GM19468 (cell line): Measurements from ENCODE around the gene SKIDA1.
"Not testable (repeated sequence)": the region's sequence is repeated elsewhere in the genome, so short reads cannot be mapped to it uniquely, and the experiment has no call there.

Experiments
- ATAC-seq: cut with Tn5 transposase; IDR thresholded peaks from one replicate; pipeline ENCODE4 v1.9.1; 2021; ENCODE audit warnings: mild to moderate bottlenecking, moderate library complexity, moderate number of reproducible peaks; ENCODE audit not compliant: unreplicated experiment; ENCODE audit errors: extremely low read depth

Gene SKIDA1

GRCh38 chr10:21525367-21526187 lies at the start of gene SKIDA1:
Gene SKIDA1 (minus strand): TSS chr10:21525682. CDS start chr10:21517822, 7,860 bp downstream.
- peak; percentile 24 for ATAC-seq

- not testable (repeated sequence) for ATAC-seq
Observed at GRCh38 chr10:21574514-21574913, 49.0 kb upstream of the SKIDA1 start.

- ATAC-seq, result no peak
Observed at GRCh38 chr10:21572578-21572977, 47.1 kb upstream of the SKIDA1 start.

DNA sequence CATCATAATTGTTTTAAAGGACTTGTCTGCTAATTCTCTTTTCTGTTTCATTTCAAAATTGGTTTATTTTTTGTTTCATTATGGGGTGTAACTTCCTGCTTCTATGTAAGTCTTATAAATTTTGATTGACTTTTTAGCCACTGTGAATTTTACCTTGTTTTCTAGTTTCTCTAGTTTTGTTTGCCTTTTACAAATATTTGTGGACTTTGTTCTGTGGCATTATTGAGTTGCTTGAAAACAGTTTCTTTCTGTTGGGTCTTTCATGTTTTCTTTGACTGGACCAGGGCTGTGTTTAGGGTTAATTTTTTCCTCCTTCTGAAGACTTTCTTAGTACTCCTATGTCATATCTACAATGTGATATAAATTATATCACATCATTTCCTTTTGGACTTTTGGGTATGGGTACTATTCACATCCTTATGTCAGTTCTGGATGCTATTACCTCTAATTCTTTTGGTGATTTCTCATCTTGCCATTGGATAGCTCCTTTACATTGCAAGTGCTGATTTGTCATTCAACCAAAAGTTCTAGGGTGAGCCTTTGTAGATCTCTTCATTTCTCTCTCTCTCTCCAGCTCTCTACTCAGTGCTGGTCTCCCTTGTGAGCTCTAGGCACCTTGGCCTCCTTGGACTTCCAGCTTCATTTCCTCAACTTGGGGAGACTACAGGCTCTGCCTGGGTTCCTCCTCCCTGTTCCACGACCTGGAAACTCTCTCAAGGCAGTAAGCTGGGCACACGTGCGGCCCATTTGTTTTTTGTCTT lies 45.5 kb upstream of the SKIDA1 start:
- no peak for ATAC-seq

DNA sequence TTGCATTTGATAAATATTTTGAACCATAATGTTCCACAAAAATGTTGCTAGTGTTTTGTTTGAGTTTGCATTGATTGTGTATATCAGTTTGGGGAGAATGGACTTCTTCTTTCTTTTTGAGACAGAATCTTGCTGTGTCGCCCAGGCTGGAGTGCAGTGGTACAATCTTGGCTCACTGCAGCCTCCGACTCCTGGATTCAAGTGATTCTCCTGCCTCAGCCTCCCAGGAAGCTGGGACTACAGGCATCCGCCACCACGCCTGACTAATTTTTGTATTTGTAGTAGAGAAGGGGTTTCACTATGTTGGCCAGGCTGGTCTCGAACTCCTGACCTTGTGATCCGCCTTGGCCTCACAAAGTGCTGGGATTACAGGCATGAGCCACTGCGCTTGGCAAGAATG lies 33.5 kb upstream of the SKIDA1 start:
- not testable (repeated sequence) for ATAC-seq

GRCh38 chr10:21556527-21556926 lies 31.0 kb upstream of the SKIDA1 start:
- no peak for ATAC-seq

DNA sequence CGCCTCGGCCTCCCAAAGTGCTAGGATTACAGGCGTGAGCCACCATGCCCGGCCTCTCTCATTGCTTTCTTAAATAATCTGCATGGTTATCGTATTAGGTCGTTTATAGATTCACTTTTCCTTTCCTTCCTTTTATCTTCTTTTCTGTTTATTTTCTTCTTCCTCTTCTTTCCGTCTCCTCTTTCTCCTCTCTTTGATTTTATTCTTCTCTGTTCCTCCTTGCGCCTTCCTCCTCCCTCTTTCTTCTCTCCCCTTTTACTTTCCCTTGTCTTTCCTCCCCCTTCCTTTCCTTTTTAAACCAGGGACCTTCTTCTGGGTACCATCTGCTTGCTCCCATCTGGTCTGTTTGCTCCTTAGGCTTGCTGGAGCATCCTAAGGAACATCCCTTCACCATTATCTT lies 27.2 kb upstream of the SKIDA1 start:
- ATAC-seq, result no peak

DNA sequence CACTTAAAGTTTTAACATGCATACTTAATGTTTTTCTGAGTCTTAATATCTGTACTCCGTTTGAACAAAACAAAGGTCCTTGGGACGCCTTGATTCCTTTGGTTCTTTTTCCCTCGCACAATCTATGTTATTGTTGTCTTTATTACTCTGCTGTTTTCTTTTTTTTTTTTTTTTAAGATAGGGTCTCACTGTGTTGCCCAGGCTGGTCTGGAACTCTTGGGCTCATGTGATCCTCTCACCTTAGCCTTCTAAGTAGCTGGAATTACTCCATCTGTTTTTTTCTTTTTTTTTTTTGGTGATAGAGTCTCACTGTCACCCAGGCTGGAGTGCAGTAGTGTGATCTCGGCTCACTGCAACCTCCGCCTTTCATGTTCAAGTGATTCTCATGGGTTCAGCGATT lies 21.8 kb upstream of the SKIDA1 start:
- no peak for ATAC-seq

- not testable (repeated sequence) for ATAC-seq
Observed at GRCh38 chr10:21540701-21541100, 15.2 kb upstream of the SKIDA1 start.

DNA sequence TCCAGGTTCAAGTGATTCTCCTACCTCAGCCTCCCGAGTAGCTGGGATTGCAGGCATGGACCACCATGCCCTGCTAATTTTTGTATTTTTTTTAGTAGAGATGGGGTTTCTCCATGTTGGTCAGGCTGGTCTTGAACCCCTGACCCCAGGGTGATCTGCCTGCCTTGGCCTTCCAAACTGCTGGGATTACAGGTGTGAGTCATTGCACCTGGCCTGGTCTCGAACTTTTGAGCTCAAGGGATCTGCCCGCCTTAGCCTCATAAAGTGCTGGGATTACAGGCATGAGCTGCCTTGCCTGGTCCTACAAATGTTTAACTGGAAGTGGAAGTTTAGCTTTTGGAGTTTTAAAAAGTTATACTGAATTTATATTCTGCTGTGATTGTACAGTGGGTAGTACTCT lies 11.4 kb upstream of the SKIDA1 start:
- no peak for ATAC-seq

DNA sequence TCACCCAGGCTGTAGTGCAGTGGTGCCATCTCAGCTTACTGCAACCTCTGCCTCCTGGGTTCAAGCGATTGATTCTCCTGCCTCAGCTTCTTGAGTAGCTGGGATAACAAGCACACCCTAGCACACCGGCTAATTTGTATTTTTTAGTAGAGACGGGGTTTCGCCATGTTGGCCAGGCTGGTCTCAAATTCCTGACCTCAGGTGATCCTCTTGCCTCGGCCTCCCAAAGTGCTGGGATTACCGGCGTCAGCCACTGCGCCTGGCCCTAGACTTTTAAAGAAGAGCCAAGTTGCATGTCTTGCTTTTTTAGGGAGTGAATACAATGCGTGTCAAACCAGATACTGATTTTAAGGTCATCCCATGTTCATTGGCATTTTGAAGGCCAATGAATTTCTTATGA lies 10.5 kb upstream of the SKIDA1 start:
- ATAC-seq, result not testable (repeated sequence)

GRCh38 chr10:21535494-21535965 lies 10.0 kb upstream of the SKIDA1 start:
- ATAC-seq, result no peak

- ATAC-seq, result no peak
Observed at GRCh38 chr10:21534604-21535493, 9.4 kb upstream of the SKIDA1 start.

DNA sequence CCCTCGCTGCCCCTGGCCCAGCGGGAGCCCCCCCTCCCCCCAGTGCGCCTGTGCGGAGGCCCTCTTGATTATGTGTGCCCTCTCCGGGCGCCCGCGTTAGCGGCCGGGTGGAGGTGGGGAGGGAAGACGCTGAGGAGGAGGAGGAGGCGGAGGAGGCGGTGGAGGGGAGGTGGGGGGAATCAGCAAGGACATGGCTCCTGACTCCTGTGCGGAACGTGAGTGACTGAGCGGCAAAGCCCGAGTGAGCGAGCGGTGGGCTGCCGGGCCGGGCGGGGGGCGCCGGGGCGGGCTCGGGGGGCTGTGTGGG lies 8.8 kb upstream of the SKIDA1 start:
- no peak for ATAC-seq

GRCh38 chr10:21533467-21534279 lies 8.2 kb upstream of the SKIDA1 start, which contains the start of gene MLLT10:
Gene MLLT10 (plus strand): TSS chr10:21534232. CDS start chr10:21534645, 413 bp downstream.
- ATAC-seq, result peak; percentile 94

- ATAC-seq, result no peak
Observed at GRCh38 chr10:21532694-21533466, 7.4 kb upstream of the SKIDA1 start.

GRCh38 chr10:21531164-21531563 lies 5.7 kb upstream of the SKIDA1 start:
- no peak for ATAC-seq

DNA sequence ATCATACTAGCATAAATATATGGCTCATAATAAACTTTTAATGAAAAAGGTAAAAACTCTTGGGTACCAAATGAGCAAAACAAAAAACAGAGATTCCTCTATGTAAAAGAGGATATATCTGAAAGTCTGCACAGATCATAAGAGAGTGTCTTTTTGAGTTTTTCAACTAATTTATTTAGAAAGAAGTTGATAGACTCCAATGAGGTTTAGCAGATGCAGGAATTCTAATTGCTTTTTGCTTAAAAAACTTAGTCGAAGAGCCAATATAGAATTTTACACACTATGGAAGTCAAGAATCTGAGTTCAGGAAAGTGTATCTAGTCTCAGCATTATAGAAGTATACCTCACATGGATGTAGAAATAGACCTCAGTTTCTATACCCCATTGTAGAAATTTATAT lies 5.2 kb upstream of the SKIDA1 start:
- ATAC-seq, result no peak

DNA sequence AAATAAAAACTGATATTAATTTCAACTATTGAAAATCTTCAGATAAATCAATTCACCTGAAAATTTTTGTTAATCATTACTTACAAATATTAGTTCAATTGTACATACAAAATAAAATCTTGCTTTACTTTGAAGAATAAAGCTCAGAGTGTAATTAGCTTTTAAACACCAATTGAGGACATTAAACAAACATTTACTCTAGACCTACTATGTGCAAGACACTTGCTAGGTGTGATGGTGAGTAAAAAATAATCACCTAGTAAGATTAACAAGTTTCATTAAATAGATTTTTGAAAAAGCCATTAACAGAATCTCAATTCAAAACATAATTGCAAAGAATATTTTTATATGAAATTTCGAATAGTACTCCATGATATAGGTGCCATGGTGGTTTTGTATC lies 4.7 kb upstream of the SKIDA1 start:
- ATAC-seq, result no peak
